ENCODE results near the gene SMPD2.
A peak's percentile ranks its signal among the peaks of the same experiment; 100 is the strongest.
"Not testable (repeated sequence)": the region's sequence is repeated elsewhere in the genome, so short reads cannot be mapped to it uniquely, and the experiment has no call there.

Gene SMPD2

DNA sequence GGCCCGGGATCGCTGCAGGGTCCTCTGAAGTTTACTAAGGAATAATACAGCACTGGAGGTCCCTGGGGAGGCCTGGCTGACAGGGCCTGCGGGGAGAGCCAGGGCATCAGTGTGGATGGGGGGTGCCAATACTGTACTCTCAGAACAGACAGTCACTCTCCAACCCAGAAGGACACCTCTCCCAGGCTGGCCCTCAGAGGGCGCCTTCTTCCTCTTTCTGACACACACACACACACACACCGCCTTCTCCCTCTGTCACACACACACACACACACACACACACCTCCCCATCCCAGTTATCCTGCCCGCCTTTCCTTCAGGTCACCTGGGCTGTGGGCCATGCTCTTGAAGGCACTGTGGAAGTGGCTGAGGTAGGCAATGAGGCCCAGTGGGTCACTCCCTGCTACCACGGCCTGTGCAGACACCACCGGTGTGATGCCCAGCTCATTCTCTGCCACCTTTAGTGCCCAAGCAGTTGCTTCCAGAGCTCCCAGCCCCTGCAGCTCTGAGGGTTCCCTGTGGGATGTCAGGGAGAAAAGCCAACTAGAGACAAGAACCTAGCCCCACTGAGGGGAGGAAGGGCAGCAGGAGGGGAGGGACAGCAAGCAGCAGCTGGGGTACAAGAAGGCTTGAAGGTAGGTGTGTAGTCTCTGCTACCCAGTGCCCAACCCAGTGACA, 7.5 kb downstream of the SMPD2 start:
- DNase-seq, result no peak

GRCh38 chr6:109448615-109449014, 8.1 kb downstream of the SMPD2 start:
- no peak for DNase-seq

GRCh38 chr6:109449064-109449794, 8.7 kb downstream of the SMPD2 start:
- no peak for DNase-seq

DNA sequence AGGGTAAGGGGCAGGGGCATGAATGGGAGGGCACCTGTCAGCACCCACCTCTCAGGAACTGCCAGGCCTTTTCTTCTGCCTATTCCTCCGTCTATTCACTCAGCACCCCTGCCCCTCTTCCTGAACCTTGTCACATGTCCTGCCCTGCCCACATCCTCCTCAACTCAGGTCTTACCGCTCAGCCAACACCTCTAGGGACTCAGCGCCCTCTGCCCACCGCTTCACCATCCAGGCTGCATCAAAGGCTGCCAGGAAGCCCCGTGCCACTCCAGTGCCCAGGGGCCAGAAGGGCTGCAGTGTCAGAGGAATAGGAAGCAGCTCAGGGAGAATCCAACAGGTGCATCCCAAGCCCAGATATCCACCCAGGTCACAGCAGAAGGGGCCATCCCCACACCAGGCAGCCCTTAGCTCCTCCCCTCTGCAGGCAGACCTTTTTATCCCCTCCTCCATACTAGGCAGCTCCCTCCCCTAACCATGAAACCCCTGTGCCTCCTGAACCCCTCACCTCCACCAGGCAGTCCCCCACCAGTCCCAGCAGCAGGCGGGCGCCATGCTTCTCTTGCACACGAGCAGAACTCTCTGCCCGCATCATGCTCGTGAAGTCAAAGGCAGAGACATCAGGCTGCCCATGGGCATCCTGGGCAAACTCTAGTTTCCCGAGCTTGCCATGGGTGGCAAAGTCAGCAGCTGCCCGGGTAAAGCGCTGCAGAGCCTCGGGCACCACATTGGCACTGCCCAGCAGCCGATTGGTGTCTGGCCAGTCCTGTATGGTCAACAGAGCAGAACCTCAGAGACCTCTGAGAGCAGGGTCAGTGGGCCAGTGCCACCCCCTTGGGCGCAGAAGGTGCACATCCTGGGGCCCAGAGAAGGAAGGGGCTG, 9.5 kb downstream of the SMPD2 start:
- no peak for DNase-seq

DNA sequence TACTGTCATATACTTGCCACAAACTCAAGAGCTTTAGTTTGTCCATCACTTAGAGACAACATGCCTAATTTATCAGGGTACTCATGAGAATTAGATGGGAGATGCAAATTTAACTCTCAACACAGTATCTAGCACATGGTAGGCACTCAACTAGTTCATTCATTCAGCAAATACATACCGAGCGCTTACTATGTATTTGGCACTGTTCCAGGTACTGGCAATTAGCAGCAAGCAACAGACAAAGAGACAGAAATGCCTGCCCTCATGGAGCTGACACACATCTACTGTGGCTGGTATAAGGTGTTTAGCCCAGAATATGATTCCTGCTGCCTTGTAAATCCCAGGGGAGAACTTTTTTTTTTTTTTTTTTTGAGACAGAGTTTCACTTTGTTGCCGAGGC, 10.3 kb downstream of the SMPD2 start:
- DNase-seq, result no peak

- no peak for DNase-seq
Measured at GRCh38 chr6:109451376-109451775, 10.9 kb downstream of the SMPD2 start.

DNA sequence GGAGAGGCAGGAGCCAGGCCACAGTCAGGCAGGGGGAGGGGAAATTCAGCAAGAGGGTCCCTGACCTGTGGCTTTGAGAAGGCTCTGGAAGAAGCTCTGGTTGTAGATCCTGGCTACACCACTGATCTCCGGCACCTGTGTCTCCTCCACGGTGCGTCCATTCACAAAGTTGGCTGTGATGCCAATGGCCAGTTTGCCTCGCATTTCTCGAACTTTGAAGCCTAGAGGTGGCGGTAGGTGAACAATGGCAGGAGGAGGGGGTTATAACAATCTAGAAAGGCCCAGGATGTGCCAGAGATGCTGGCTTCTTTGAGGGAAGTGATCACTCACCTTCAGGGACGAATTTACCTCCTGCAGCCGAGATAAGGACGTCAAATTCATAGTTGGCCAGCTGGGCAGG, 11.7 kb downstream of the SMPD2 start:
- no peak for DNase-seq

DNA sequence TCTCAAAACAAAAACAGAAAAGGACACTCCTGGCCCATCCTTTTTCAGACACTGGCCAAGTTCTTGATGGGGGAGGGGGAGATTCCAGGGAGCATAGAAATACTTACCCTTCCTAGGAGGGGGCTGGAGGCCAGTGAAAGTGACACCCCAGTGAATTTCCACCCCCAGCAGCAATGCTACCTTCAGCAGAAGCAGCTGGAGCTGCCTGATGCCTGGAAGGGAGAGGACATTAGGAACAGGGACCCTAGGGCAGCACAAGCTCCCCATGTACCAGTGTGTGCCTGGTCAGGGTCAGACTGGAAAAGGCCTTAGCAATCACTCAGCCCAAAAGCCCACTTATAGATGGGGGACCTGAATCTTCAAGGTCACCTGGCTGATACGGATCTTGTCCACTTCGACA, 12.6 kb downstream of the SMPD2 start:
- DNase-seq, result no peak

DNA sequence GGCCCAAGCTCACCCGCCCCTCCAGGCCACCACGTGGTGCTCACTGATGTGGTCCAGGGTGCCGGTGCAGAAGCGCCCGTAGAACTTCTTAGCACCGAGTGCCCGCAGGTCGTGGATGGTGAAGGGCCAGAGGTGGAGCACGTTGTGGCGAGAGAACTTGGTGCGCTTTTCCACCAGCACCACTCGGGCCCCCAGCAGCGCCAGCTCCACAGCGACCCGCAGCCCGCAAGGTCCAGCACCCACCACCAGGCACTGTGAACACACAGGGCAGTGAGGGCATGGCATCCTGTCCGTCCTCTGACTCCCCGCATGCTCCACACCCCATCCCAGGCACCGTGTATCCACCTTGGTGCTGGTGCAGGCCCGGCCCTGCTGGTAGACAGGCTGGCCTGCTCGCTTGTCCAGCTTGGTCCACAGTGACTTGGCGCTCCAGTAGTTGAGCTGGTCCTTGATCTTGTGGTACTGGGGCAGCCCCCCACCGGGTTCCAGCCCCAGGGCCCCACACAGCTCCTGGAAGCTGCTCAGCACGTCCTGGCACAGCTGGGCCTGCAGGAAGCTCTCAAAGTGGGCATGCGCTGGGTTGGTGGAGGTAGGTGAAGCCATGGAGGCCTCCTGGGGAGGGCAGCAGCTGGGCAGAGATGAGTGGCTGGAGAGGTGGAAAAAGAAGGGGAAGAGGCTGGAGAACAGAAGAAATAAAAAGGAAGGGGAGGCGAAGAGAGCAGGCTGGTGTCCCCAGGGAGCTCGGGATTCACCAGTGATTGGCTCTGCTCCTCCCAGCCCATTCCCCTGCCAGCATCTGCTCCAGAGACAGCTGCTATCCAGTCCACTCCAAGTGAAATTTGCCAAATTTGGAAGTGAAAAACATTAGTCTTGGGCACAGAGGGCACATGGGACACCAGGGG, 13.3 kb downstream of the SMPD2 start:
- DNase-seq, result peak; percentile 46

GRCh38 chr6:109454496-109455436, 14.2 kb downstream of the SMPD2 start:
- no peak for DNase-seq

DNA sequence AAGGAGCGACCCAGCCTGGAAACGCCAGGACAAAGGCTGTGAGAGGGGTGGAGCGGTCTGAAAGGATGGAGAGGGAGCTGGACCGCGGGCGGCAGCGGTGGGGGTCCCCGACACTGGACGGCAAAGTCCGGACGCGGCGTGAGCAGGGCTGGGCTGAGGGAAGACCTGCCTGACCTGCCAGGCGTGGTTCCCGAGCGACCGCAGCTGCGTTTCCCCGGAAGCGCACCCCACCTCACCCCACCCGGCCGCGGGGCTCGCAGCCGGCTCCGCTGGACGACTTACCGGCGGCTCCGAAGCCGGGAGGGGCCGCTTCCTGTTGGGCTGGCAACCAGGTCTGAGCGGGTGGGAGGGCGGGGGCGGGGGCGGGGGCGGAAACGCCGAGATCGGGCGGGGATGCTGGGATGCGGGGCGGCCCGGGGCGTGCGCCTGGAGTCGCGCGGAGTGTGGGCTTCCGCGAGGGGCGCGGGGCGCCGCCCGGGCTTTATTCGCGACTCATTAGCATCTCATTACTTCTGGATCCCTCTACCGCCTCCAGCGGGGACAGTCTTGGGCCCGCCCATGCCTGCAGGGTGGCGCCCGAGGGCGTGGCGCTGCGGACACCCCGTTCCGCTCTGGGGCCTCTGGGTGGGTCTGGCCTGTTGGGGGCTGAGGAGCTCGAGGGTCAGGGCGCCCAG, 15.1 kb downstream of the SMPD2 start, which contains the start of gene MICAL1:
Gene MICAL1, minus strand, starts transcription at position 336 of the 674 bp plus-strand sequence. CDS start 1,576 bp downstream, outside the sequence.
- peak; percentile 77 for DNase-seq

GRCh38 chr6:109456111-109456583, 15.6 kb downstream of the SMPD2 start:
- DNase-seq, result peak; percentile 77

DNA sequence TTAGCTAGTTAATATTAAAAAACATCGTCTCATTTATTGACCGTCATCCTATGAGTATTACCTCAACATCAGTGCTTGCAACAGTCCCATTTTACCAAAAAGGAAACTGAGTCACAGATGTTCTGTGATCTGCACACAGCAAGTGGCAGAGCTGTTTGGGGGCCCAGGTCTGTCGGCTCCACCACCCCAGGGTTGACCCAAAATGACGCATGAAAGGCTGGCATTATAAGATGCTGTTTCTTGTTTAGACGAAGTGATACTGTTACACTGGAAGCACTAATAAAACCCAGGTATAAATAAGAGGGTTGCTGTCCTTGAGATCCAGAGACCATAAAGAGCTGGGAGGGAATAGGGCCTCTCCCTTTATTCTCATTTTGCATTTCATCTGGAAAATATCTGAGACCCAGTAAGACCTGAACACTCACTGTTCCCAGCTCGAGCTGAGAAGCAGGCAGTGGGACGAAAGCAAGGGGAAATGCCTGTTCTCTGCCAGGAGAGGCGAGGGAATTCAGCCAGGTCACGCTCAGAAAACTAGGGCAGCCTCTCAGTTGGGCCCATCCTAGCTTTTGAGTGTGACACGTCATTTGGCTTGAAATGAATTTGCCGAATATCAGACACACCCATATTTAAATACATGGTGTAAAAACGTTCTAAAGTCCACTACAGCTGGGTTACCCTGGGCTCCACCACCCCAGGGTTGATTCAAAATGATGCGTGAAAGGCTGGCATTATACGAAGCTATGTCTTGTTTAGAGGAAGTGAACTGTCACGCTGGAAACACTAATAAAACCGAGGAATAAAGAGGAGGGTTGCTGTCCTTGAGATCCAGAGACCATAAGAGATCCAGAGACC, 16.4 kb downstream of the SMPD2 start:
- no peak for DNase-seq

DNA sequence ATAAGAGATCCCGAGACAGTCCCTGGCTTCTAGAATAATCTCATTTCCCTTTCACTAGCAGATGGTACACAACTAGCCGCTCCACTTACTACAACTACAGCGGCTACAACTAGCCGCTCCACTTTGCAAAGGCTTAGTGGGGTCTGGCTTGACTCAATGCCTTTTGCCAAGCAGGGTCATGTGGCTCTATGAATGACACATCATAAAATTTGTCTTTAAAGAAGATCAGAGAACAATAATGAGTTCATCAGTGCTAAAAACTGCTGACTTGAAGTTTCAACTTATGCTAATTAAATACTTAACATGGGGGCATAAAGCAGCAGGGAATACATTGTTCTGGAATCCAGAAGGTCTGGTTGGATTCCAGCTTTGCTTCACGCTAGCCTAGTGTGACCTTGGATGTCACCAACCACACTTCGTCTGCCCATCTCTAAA, 17.1 kb downstream of the SMPD2 start:
- DNase-seq, result no peak

DNA sequence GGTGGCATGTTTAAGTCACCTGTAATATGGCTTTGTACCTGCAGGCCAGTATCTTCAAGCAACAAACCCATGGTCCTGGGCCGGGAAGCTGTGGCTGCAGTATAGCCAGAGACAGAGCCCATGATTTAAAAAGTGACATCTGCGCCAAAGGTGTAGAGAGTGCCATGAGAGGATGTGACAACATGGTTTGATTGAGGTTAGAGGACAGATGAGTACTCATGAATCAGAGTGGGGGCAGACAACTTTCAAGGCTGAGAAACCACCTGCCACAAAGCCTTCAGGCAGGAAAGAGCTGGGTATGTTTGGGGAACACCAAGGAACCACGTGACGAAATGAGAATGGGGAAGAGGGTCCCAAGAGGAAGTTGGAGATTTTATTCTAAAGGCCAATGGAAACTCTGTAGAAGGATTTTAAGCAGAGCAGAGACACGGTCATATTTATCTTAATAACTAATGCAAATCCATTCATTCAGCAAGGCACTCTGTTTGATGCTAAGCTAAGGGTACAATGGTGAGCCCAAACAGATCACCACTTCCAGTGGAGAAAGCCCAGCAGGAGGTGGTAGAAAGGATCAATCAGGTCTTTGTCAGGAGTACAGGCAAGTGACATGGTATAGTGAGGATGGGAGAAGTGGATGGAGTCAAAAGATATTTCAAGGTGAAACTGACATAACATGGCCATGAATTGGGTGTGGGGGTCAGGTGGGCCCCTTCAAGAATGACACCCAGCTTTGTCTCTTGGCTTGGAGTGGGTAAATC, 18.4 kb downstream of the SMPD2 start:
- DNase-seq, result no peak

DNA sequence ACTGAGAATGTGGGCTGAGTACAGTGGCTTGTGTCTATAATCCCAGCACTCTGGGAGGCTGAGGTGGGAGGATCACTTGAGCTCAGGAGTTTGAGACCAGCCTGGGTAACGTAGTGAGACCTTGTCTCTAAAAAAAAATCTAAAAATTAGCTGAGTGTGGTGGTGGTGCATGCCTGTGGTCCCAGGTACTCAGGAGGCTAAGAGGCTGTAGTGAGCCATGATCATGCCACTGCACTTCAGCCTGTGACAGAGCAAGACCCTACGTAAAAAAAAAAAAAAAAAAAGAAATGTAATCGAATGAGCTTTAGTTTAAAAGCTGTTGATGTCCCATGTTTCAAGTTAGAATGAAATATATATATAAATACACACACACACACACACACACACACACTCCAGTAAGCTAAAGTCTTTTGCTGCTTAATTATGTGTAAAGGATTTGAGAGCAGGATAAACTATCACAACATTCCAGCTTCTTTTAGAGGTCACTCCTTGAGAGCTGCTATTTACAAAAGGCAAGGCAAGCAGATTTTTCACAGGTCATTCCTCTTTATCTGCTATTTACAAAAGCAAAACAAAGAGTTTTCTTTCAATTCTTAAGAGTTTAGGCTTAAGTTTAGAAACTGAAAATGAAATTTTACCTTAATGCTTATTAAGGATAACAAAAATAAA, 19.8 kb downstream of the SMPD2 start:
- DNase-seq, result no peak

- DNase-seq, result not testable (repeated sequence)
Measured at GRCh38 chr6:109461205-109461604, 20.7 kb downstream of the SMPD2 start.

Measured in NCI-H1105 (cell line).